Measurements from ENCODE around the gene XK. TPM values are rescaled to one million over a fixed set of nuclear protein-coding genes. Genes with fewer than 3 reads are reported as not detected.

Gene XK
- total RNA-seq, 4 donors from 2014 or later, result 0.09 to 0.38 (median 0.16) TPM; not detected in 1

DNA sequence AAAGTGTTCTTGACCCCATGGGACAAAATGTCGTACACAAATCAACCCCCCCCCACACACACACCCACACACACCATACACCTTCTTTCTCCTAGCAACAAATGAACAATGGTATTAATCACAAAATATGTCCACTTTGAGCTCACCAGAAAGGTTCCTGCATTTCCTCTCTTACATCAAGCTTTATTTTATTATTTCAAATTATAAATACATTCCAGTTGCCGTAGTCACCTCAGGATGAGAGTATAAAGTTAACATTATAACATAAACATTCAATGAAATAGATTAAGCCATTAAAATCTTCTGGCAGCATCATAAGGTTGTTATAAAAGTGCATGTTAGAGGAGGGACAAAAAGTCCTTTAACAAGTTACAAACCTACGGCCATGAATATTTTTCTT is 7.3 kb downstream of the XK start:
- TF ChIP-seq, protein P1, sequence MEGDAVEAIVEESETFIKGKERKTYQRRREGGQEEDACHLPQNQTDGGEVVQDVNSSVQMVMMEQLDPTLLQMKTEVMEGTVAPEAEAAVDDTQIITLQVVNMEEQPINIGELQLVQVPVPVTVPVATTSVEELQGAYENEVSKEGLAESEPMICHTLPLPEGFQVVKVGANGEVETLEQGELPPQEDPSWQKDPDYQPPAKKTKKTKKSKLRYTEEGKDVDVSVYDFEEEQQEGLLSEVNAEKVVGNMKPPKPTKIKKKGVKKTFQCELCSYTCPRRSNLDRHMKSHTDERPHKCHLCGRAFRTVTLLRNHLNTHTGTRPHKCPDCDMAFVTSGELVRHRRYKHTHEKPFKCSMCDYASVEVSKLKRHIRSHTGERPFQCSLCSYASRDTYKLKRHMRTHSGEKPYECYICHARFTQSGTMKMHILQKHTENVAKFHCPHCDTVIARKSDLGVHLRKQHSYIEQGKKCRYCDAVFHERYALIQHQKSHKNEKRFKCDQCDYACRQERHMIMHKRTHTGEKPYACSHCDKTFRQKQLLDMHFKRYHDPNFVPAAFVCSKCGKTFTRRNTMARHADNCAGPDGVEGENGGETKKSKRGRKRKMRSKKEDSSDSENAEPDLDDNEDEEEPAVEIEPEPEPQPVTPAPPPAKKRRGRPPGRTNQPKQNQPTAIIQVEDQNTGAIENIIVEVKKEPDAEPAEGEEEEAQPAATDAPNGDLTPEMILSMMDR (IDR thresholded peaks at IDR 0.05), result no peak
- no peak for DNase-seq (ENCODE audit: low spot score)
- no peak for ATAC-seq (ENCODE audit: low FRiP score)

DNA sequence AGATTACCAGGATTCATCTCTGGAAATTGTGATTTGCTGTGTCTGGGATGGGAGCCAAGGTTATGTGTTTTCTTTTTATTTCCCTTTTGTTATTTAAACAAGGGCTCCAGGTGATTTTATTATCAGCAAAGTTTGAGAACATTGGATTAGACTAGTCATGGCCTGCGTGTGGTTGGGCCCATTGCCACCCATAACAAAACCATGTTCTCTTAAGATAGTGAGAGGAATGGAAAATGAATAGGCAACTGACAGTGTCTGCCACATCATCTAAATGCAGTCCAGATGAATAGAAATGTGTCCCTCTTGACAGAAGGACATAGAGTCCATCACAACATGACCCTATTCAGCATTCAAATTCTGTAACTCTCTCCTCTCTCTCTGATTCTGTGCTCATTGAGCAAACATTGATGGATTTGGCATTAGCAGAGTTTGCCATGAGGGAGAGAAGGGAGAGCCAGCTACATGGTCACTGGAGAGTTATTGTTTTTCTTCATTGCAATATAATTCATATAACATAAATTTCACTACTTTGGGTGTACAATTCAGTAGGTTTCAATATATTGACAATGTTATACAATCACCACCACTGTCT is 11.7 kb downstream of the XK start:
- ATAC-seq (ENCODE audit: low FRiP score), result no peak
- DNase-seq (ENCODE audit: low spot score), result no peak

DNA sequence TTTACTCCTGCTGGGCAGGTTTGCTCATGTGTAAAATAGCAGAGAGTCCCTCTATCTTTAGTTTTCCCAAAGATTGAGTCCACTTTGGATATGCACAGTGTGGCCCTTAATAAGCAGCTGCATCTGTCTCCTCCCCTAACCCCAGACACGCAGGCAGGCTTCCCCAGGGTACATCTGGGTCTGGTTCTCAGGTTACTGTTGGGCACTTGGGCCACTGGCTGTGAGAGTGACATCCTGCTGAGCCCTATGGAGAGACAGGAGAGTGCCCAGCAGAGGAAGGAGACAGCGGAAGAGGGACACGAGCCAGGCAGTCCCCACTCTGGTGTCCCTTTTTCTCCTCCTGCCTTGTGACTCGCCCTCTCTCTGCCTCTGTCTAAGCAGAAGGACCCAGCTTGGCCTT is 16.0 kb downstream of the XK start:
- no peak for ATAC-seq (ENCODE audit: low FRiP score)
- DNase-seq (ENCODE audit: low spot score), result no peak
- TF ChIP-seq, protein P1 (IDR thresholded peaks at IDR 0.05), result no peak

More for the DNA sequence above, 11.7 kb downstream of the XK start:
- TF ChIP-seq, protein P1 (IDR thresholded peaks at IDR 0.05), result no peak

DNA sequence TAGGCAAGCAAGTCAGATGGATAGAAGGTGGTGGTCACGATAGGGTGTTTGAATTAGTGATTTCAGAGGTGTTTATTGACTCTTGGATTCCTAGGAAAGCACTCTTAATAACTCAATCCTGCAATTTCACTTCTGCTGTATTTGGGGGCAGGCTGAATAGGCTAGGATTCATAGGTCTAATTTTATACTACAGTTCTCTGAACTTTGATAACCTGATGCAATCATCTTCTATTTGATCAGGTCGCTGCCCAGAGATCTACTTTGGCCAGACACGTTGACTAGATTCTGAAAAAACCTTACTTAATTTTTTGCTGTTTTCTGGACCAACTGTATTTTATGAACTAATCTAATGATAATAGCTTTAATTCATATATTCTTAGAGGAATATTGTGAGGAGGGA is 26.4 kb downstream of the XK start:
- no peak for ATAC-seq (ENCODE audit: low FRiP score)
- TF ChIP-seq, protein P1 (IDR thresholded peaks at IDR 0.05), result no peak
- DNase-seq (ENCODE audit: low spot score), result no peak

DNA sequence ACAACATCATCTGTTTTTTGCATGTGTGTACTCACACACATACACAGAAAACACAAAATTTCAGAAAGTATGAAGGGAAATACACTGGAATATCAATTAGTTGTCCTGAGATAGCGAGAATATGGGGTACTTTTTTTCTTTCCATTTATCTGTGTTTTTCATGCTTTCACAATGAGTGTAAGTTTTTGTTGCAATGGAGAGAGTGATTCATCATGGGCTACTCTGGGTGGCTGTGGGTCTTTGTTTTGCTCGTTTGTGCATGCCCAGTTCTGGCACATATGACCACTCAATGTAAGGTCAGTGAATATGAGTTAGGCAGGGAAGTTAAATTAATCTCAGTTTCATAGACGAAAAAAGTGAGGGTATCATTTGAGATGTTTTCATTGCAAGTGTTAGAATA is 26.9 kb downstream of the XK start:
- ATAC-seq (ENCODE audit: low FRiP score), result no peak
- TF ChIP-seq, protein P1 (IDR thresholded peaks at IDR 0.05), result no peak
- no peak for DNase-seq (ENCODE audit: low spot score)

DNA sequence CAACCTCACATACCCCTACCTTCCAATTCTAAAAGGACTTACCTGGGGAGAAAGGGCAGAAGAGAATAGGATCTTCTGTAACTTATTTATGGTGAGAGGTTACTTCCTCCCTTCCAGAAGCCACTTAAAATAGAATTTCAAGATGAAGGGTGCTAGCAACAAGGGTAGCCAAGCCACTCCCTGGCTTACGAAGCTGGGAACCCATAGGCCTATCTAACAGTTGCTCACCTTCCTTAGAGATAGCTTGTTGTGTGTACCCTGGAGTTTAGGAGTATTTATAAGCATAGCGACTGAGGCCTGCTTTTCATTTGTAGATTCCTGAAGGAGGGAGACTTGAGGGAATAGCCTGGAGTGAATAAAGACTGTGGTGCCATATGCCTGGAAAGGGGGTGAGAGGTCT is 28.9 kb downstream of the XK start:
- ATAC-seq (ENCODE audit: low FRiP score), result no peak
- DNase-seq (ENCODE audit: low spot score), result no peak
- TF ChIP-seq, protein P1 (IDR thresholded peaks at IDR 0.05), result no peak

DNA sequence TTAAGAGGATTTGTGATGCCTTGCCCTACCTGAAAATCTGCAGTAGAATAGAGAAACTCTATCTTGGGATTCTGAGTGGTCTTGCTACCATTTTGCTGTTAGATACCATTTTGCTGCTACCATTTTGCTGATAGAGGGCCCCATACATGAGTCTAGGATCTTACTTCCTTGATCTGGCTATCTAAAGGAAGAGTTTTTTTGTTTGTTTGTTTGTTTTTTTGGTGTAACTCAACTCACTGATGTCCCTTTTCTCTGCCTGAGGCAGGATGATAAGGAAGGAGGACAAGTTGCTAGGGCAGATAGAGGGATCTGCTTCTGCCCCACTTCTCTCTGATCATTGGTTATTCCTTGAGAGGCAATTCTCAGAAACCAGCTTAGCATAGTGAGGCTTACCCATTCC is 31.0 kb downstream of the XK start:
- ATAC-seq (ENCODE audit: low FRiP score) (no peak), DNase-seq (ENCODE audit: low spot score) (no peak)
- TF ChIP-seq, protein P1 (IDR thresholded peaks at IDR 0.05), result no peak

Measured in omental fat pad (tissue), 4 donors.